A549 (cell line): ENCODE results near the gene ZSWIM7. TPM values are rescaled to one million over a fixed set of nuclear protein-coding genes. Genes with fewer than 3 reads are reported as not detected.

Experiments used
- ATAC-seq, 2 experiments: fragments of 200-7000 bp in 1 of 2; fragments of >200 bp in 1 of 2; cut with Nextera tagmentation in 1 of 2; cut with Tn5 transposase in 1 of 2; 3 replicates each; pipeline versions ENCODE4 v1.8.0 to v1.9.1; 2018 to 2020; ENCODE audit warnings: mild to moderate bottlenecking in 1 of 2, moderate library complexity in 1 of 2
- CTCF ChIA-PET: fragments of 300-600 bp; sonication (Branson Sonifier 250); formaldehyde crosslinking; extraction: SDS; loops from one replicate; lab custom pipeline; 2021; ENCODE audit warnings: antibody characterized with exemption, inconsistent platforms; lab: Yijun Ruan, JAX
- POLR2A ChIA-PET: fragments of 350-600 bp; formaldehyde crosslinking; extraction: SDS; loops from one replicate; lab custom pipeline; 2021; ENCODE audit warnings: antibody characterized with exemption, inconsistent platforms; lab: Yijun Ruan, JAX
- DNase-seq, 2 experiments: peaks; one replicate each; pipeline versions ENCODE4 v3.0.0 to v3.0.0-alpha.2; 2011 to 2016; ENCODE audit warnings: low read depth in 1 of 2, low spot score in 1 of 2
- FAIRE-seq: peaks from 2 replicates; lab custom pipeline; 2011; peaks lifted over from hg19 to GRCh38; lab: Jason Lieb, UNC
- H3K27ac ChIP-seq, 2 experiments: fragments of >200 bp; sonication (Bioruptor Twin); formaldehyde crosslinking; 3 replicates each; pipeline ENCODE4 v1.5.1; 2016 to 2017
- H3K4me1 ChIP-seq: fragments of >200 bp; sonication (Bioruptor Twin); formaldehyde crosslinking; 3 replicates; pipeline ENCODE4 v1.6.1; 2016
- H3K4me2 ChIP-seq: fragments of >200 bp; sonication (Bioruptor Twin); formaldehyde crosslinking; 3 replicates; pipeline ENCODE4 v1.6.1; 2016
- H3K4me3 ChIP-seq: fragments of >200 bp; sonication (Bioruptor Twin); formaldehyde crosslinking; 3 replicates; pipeline ENCODE4 v1.5.1; 2016
- H3K9me3 ChIP-seq: fragments of >200 bp; sonication (Bioruptor Twin); formaldehyde crosslinking; 3 replicates; pipeline ENCODE4 v1.6.1; 2016
- CBX2 ChIP-seq: fragments of 200-600 bp; sonication (generic); IDR thresholded peaks from 2 replicates; pipeline ENCODE4 v1.6.1; 2016; ENCODE audit warnings: low read depth, mild to moderate bottlenecking, borderline replicate concordance
- CTCF ChIP-seq: fragments of >200 bp; sonication (Bioruptor Twin); formaldehyde crosslinking; IDR thresholded peaks from 3 replicates; pipeline ENCODE4 v1.5.1; 2016
- EHF ChIP-seq: fragments of 250-450 bp; sonication (Bioruptor Pico); IDR thresholded peaks from 2 replicates; pipeline ENCODE4 v1.5.0; 2020; ENCODE audit warnings: mild to moderate bottlenecking
- EP300 ChIP-seq, 2 experiments: fragments of >200 bp; sonication (Bioruptor Twin); formaldehyde crosslinking; IDR thresholded peaks; 2 replicates in 1 of 2; 3 replicates in 1 of 2; pipeline ENCODE4 v1.6.1; 2016 to 2017
- FOSB ChIP-seq: fragments of 250-450 bp; sonication (Bioruptor Pico); IDR thresholded peaks from 2 replicates; pipeline ENCODE4 v1.5.0; 2020; ENCODE audit warnings: mild to moderate bottlenecking, moderate library complexity
- FOSL2 ChIP-seq, 2 experiments: fragments of 450-650 bp in 1 of 2; fragments of >200 bp in 1 of 2; sonication (Bioruptor Twin) in 1 of 2; formaldehyde crosslinking; IDR thresholded peaks; 2 replicates each; pipeline versions ENCODE4 v1.5.0 to v1.6.1; 2016 to 2020; ENCODE audit warnings: mild to moderate bottlenecking in 1 of 2, moderate library complexity in 1 of 2
- HDAC2 ChIP-seq: fragments of 200-600 bp; sonication (generic); IDR thresholded peaks from 2 replicates; pipeline ENCODE4 v1.6.1; 2016
- HOXA7 ChIP-seq: fragments of 250-450 bp; sonication (Bioruptor Pico); IDR thresholded peaks from 2 replicates; pipeline ENCODE4 v1.5.0; 2020; ENCODE audit warnings: mild to moderate bottlenecking, moderate library complexity
- HOXB13 ChIP-seq: fragments of 250-450 bp; sonication (Bioruptor Pico); IDR thresholded peaks from 2 replicates; pipeline ENCODE4 v1.5.0; 2020; ENCODE audit warnings: low read depth, mild to moderate bottlenecking, moderate library complexity
- HOXB5 ChIP-seq: fragments of 250-450 bp; sonication (Bioruptor Pico); IDR thresholded peaks from 2 replicates; pipeline ENCODE4 v1.5.0; 2020; ENCODE audit warnings: mild to moderate bottlenecking, moderate library complexity
- JUN ChIP-seq, 2 experiments: fragments of >200 bp; sonication (Bioruptor Twin); formaldehyde crosslinking; IDR thresholded peaks; 2 replicates in 1 of 2; 3 replicates in 1 of 2; pipeline ENCODE4 v1.6.1; 2016 to 2017
- KDM1A ChIP-seq: fragments of 200-600 bp; sonication (generic); IDR thresholded peaks from 2 replicates; pipeline ENCODE4 v1.6.1; 2016; ENCODE audit warnings: low read depth, mild to moderate bottlenecking
- MAZ ChIP-seq: fragments of 150-350 bp; IDR thresholded peaks from 2 replicates; pipeline ENCODE4 v1.6.1; 2014; ENCODE audit warnings: antibody characterized with exemption, low read depth, low read length, borderline replicate concordance
- NFE2L2 ChIP-seq: fragments of 150-350 bp; conservative IDR thresholded peaks from 2 replicates; pipeline ENCODE4 v1.6.1; 2014; ENCODE audit warnings: low read length
- NPAS2 ChIP-seq: fragments of 250-450 bp; sonication (Bioruptor Pico); IDR thresholded peaks from 2 replicates; pipeline ENCODE4 v1.8.0; 2022; ENCODE audit warnings: mild to moderate bottlenecking, moderate library complexity, borderline replicate concordance
- PHF8 ChIP-seq: fragments of 200-600 bp; sonication (generic); IDR thresholded peaks from 2 replicates; pipeline ENCODE4 v1.6.1; 2016; ENCODE audit warnings: low read depth, mild to moderate bottlenecking, antibody characterized with exemption, moderate library complexity, borderline replicate concordance
- POLR2AphosphoS2 ChIP-seq: conservative IDR thresholded peaks from 2 replicates; pipeline ENCODE4 v1.6.1; 2012; ENCODE audit warnings: low read length, improper control_type of control experiment, inconsistent platforms
- RFX5 ChIP-seq: fragments of 450-650 bp; IDR thresholded peaks from 2 replicates; pipeline ENCODE4 v1.7.1; 2014; ENCODE audit warnings: antibody characterized with exemption, mild to moderate bottlenecking, moderate library complexity
- RNF2 ChIP-seq: fragments of 200-600 bp; sonication (generic); IDR thresholded peaks from 2 replicates; pipeline ENCODE4 v1.6.1; 2016; ENCODE audit warnings: low read depth, mild to moderate bottlenecking, antibody characterized with exemption, moderate library complexity, borderline replicate concordance
- SMC3 ChIP-seq: fragments of >200 bp; sonication (Bioruptor Twin); formaldehyde crosslinking; IDR thresholded peaks from 3 replicates; pipeline ENCODE4 v1.6.1; 2018; ENCODE audit warnings: inconsistent platforms
- TFCP2L1 ChIP-seq: fragments of 250-450 bp; sonication (Bioruptor Pico); IDR thresholded peaks from 2 replicates; pipeline ENCODE4 v1.5.0; 2021; ENCODE audit warnings: mild to moderate bottlenecking
- ZFP36 ChIP-seq: fragments of 450-650 bp; IDR thresholded peaks from 2 replicates; pipeline ENCODE4 v1.6.1; 2014; ENCODE audit warnings: borderline replicate concordance; ENCODE audit not compliant: partially characterized antibody
- ZNF302 ChIP-seq: fragments of 250-450 bp; sonication (Bioruptor Pico); IDR thresholded peaks from 2 replicates; pipeline ENCODE4 v1.9.0; 2021; ENCODE audit warnings: inconsistent platforms, mild to moderate bottlenecking, moderate library complexity
- WGBS: methylation state at CpG from one replicate; pipeline ENCODE4 v1.1.6; 2017; ENCODE audit errors: missing lambda C conversion rate; 5-methylcytosine and 5-hydroxymethylcytosine counted together
- polyA plus RNA-seq, 4 experiments: library from polyadenylated mRNA; depleted of rRNA in 3 of 4; stranded (reverse); fragments of >200 nt; fragmentation: RNase III in 1 of 4; extraction: RNeasy Plus Mini Kit Qiagen cat#74134 plus additional on column Dnase treatment in 1 of 4; gene quantifications; 2 replicates in 3 of 4; 3 replicates in 1 of 4; pipeline ENCODE4 v1.2.3, GENCODE V29; 2011 to 2017
- TF ChIP-seq, protein P1 (sequence below): fragments of 450-650 bp; IDR thresholded peaks from 2 replicates; pipeline ENCODE4 v1.6.1; 2014; ENCODE audit warnings: antibody characterized with exemption
- TF ChIP-seq, protein P2 (sequence below): fragments of 250-450 bp; sonication (Bioruptor Pico); IDR thresholded peaks from 2 replicates; pipeline ENCODE4 v1.5.0; 2021; ENCODE audit warnings: mild to moderate bottlenecking, moderate library complexity, borderline replicate concordance

ZSWIM7 gene
- polyA plus RNA-seq, 2 of the 4 experiments (the other 2 are of a cell fraction), result 60.0 to 65.5 TPM

DNA sequence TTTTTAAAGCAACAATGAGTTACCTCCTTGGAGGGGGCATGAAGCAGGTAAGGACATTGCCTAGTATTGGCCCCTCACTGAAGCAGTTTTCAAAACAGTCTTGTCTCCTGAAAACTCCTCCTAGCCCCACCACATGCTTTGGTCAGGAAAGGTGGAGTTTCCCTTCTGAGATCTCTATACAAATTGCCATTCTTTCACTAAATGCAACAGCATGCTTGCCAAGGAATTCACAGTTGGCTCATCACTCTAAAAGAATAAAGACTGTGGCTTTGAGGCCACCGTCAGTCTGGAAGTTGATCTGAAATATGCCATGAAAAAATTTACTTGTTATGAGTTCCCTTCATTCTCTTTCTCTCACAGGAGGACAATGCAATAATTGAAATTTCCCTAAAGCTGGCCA, 4.3 kb upstream of the ZSWIM7 start:
- ATAC-seq (no peak), FAIRE-seq (no peak), DNase-seq (no peak)
- H3K4me1 ChIP-seq, result peaks cover 5% of the 10 kb centered on the region; the same call in 1 of the 3 replicates
- H3K4me3 ChIP-seq, result no peak overlapping the region
- CTCF ChIA-PET, result no interaction called here
- H3K4me2 ChIP-seq, result no peak overlapping the region
- POLR2A ChIA-PET, result no interaction called here
- H3K27ac ChIP-seq, result no peak overlapping the region
- TF ChIP-seq POLR2AphosphoS2 (no peak), NPAS2 (no peak), EP300 (IDR thresholded peaks at IDR 0.05) (no peak), PHF8 (no peak), MAZ (no peak), RFX5 (no peak), TFCP2L1 (CRISPR knock-in tag) (no peak), JUN (IDR thresholded peaks at IDR 0.05) (no peak), SMC3 (no peak), HDAC2 (no peak)
- TF ChIP-seq, all 56 proteins: peak for 0
- 100% methylated on average over 1 of the region's 1 CpG for whole genome bisulfite sequencing
- peaks cover 21% of the 10 kb centered on the region for H3K9me3 ChIP-seq

DNA sequence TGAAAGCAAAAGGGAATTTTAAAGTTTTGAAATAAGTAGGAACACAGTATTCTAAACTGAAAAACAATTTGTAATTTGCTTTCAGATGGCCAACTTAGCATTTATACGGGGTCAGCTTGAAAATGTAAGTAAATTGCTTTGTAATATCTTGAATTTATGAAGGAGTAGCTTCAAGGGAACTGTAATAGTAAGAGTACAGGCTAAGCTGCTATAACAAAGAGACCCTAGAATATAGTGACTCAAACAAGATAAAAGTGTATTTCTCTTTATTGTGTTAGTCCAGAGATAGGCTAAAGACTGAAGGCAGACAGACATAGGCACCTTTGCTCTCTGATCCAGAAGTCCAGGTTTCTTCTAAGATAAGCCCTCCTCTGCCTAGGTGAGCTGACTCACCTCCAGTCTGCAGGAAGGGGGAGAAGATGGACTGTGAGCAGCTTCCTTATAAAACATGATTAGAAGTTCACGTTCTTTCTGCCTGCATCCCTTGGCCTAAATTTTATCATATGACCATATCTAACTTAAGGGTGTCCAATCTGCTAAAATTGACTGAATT, 3.3 kb upstream of the ZSWIM7 start:
- peaks cover 10% of the 10 kb centered on the region; the same call in 1 of the 3 replicates for H3K4me1 ChIP-seq
- no peak overlapping the region for H3K27ac ChIP-seq
- no peak overlapping the region for H3K4me3 ChIP-seq
- DNase-seq (no peak), ATAC-seq (no peak), FAIRE-seq (no peak)
- no peak overlapping the region for H3K4me2 ChIP-seq
- ChIA-PET CTCF (interaction anchor here (6.1 kb wide), 1 partner anchor 10 kb away, joined by 46 read pairs; no protein-coding TSS in a partner anchor), POLR2A (interaction anchor here (1.2 kb wide), 1 partner anchor 9 kb away, joined by 3 read pairs; no protein-coding TSS in a partner anchor)
- peaks cover 21% of the 10 kb centered on the region for H3K9me3 ChIP-seq
- WGBS, result 89% methylated on average over 2 of the region's 2 CpGs
- TF ChIP-seq HOXA7 (CRISPR knock-in tag) (no peak), PHF8 (no peak), FOSB (CRISPR knock-in tag) (no peak), HOXB13 (CRISPR knock-in tag) (no peak), ZFP36 (no peak), HOXB5 (CRISPR knock-in tag) (no peak), NFE2L2 (no peak), NPAS2 (no peak), RNF2 (no peak), CBX2 (no peak), ZNF302 (CRISPR knock-in tag) (no peak), KDM1A (no peak), EHF (CRISPR knock-in tag) (no peak), HDAC2 (no peak), CTCF (no peak), FOSL2 (IDR thresholded peaks at IDR 0.05) (no peak), FOSL2 (CRISPR knock-in tag; IDR thresholded peaks at IDR 0.05) (no peak)
- TF ChIP-seq, protein P1, sequence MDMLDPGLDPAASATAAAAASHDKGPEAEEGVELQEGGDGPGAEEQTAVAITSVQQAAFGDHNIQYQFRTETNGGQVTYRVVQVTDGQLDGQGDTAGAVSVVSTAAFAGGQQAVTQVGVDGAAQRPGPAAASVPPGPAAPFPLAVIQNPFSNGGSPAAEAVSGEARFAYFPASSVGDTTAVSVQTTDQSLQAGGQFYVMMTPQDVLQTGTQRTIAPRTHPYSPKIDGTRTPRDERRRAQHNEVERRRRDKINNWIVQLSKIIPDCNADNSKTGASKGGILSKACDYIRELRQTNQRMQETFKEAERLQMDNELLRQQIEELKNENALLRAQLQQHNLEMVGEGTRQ, result no peak
- TF ChIP-seq, protein P2, sequence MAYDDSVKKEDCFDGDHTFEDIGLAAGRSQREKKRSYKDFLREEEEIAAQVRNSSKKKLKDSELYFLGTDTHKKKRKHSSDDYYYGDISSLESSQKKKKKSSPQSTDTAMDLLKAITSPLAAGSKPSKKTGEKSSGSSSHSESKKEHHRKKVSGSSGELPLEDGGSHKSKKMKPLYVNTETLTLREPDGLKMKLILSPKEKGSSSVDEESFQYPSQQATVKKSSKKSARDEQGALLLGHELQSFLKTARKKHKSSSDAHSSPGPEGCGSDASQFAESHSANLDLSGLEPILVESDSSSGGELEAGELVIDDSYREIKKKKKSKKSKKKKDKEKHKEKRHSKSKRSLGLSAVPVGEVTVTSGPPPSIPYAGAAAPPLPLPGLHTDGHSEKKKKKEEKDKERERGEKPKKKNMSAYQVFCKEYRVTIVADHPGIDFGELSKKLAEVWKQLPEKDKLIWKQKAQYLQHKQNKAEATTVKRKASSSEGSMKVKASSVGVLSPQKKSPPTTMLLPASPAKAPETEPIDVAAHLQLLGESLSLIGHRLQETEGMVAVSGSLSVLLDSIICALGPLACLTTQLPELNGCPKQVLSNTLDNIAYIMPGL, result no peak
